DMS79 treated with DMSO at 0.1 percent for 48 hours (cell line): ENCODE measurements around the gene TMEM256.

Source experiments
- DNase-seq: peaks from one replicate; lab custom pipeline; 2025; lab: John Stamatoyannopoulos, UW

The TMEM256 gene

DNA sequence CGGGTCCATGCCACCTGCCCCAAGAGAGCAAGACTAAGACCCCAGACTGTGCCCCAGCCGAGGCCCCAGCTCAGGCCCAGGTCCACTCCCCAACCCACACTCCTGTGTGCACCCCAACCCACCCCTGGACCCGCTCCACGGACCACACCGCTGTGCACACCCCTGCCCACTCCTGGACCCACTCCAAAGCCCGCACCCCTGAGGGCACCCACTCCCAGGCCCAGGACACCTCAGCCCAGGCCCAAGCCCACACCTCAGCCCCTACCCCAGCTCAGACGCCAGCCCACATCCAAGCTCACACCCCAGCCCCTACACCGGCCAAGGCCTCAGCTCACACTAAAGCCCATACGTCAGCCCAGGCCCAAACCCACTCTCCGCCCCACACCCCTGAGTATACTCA lies 25.8 kb upstream of the TMEM256 start:
- no peak for DNase-seq

DNA sequence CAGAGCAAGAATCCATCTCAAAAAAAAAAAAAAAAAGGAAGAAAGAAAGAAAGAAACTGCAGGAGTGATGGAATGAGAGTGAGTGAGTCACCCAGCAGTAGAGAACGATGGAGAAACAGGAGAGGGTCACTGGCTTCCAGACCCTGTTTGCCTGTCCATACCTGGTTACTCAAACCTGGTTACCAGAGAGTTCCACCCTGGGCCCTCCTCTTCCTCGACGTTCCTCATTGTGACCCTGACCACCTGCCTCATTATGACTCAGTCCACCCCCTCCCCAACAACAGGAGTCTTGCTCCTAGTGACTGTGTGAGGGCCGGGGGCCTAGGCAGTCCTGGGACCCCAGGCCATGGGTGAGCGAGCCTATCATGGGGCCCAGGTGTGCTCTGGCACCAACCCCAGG lies 24.7 kb upstream of the TMEM256 start, which contains the start of gene SPEM3:
TSS of gene SPEM3 (plus strand) at position 301 of the 400 bp plus-strand sequence. CDS start at position 347, 46 bp downstream.
- DNase-seq: no peak

GRCh38 chr17:7427549-7427948 lies 23.7 kb upstream of the TMEM256 start:
- DNase-seq: no peak

DNA sequence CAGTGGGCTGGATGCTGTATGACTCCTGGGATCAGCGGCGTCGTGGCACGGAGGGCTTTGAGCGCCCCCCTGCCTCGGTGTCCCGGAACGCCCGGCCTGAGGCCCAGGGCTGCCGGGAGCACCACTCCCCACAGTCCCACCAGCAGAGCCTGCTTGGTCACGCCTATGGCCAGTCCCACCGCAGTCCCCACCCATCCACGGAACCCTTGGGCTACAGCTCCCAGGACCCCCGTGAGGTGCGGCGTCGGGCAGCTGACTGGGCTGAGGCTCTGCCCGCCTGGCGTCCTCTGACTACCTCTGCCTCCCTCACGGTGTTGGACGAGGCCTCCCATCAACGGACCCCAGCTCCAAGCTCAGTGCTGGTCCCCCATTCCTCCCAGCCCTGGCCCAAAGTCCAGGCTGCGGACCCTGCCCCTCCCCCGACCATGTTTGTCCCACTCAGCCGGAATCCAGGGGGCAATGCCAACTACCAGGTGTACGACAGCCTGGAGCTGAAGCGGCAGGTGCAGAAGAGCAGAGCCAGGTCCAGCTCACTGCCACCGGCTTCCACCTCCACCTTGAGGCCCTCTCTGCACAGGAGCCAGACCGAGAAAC lies 23.1 kb upstream of the TMEM256 start:
- no peak for DNase-seq

GRCh38 chr17:7426203-7426863 lies 22.4 kb upstream of the TMEM256 start:
- no peak for DNase-seq

DNA sequence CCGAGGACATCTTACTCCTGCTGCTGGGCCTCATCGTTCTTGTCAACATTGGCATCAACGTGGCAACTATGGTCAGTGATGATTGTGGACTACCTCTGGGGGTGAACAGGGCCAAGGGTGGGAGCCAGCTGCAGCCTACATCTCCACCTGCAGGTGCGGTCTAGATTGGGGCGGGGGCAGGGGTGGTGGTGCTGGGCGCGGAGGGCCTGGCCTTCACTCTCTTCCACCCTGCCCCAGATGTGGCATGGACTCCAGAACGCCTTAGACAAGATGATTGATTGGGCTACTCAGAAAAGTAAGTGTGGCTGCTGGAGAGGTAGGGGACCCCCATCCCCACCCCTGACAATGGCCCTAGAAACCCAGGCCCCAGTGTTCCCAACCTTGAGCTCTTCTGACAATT lies 21.9 kb upstream of the TMEM256 start:
- DNase-seq: no peak

- no peak for DNase-seq
Observed at GRCh38 chr17:7425316-7425715, 21.4 kb upstream of the TMEM256 start, which contains the start of gene SPEM2. TSS of gene SPEM2 (plus strand) at chr17:7425616. CDS start at chr17:7425689, 73 bp downstream.

GRCh38 chr17:7423679-7424078 lies 19.8 kb upstream of the TMEM256 start:
- DNase-seq: no peak

DNA sequence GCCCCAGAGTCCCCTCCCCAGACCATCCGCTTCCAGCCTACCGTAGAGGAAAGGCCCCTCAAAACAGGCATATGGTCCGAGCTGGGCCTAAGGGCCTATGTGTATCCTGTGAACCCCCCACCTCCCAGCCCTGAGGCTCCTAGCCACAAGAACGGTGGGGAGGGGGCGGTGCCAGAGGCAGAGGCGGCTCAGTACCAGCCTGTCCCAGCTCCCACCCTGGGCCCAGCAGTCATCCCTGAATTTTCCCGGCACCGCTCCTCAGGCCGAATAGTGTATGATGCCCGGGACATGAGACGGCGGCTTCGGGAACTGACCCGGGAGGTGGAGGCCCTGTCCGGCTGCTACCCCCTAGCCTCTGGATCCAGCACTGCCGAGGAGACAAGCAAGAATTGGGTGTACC lies 17.3 kb upstream of the TMEM256 start:
- no peak for DNase-seq

- no peak for DNase-seq
Observed at GRCh38 chr17:7419819-7420610, 16.1 kb upstream of the TMEM256 start, which contains the start of gene SPEM1. TSS of gene SPEM1 (plus strand) at chr17:7420324. CDS start at chr17:7420385, 61 bp downstream.

DNA sequence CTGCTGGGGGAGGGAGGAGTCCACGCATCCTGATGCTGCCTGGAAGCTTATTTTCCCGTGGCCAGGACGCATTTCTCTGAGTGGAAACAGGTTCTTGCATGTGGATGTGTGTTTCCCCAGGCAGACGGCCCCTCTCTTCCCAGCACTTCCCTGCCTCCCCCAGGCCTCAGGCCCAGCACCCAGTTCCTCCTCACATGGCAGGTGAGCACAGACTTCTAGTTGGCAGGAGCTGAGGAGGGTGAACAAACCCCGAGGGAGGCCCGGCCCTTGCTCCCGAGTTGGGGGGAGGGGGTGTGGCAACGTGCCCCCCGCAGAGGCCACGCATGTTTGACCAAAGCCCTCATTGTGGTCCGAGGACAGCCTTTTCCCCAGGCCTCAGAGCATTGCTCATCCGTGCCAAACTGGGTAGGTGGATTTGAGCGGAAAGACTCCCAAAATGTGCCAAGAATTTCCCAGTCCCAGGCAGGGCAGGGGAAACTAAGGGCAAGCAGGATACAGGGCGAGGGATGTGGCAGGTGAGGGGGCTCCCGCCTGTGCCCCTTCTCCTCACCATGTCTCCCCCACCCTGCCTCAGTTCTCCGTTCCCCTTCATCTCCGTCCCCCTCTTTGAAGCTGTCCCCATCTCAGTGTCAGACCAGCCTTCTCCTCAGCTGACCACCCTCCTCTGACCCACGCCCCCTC lies 14.7 kb upstream of the TMEM256 start:
- no peak for DNase-seq

DNA sequence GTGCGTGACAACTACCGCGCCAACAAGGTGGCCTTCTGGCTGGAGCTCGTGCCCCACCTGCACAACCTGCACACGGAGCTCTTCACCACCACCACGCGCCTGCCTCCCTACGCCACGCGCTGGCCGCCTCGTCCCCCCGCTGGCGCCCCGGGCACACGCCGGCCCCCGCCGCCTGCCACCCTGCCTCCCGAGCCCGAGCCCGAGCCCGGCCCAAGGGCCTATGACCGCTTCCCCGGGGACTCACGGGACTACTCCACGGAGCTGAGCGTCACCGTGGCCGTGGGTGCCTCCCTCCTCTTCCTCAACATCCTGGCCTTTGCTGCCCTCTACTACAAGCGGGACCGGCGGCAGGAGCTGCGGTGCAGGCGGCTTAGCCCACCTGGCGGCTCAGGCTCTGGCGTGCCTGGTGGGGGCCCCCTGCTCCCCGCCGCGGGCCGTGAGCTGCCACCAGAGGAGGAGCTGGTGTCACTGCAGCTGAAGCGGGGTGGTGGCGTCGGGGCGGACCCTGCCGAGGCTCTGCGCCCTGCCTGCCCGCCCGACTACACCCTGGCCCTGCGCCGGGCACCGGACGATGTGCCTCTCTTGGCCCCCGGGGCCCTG lies 13.3 kb upstream of the TMEM256 start:
- DNase-seq: no peak

DNA sequence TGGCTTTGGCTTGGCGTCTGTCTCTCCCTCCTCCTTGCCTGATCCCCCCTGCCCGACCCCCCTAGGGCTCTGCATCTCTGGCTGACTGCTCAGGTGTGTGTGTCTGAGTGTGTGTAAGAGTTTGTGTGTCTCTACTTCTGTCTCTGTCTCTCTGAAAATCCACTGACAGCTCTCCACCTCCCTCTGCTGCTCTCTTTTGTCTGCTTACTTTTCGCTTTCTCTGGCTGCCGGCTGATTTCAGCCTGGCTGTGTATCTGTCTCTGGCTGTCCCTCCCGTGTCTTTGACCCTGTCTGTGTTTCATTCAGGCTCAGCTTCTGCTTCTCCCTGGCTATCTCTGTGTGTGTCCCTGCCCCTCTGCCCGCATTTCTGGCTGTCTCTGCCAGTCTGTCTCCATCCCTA lies 12.4 kb upstream of the TMEM256 start:
- DNase-seq: no peak

DNA sequence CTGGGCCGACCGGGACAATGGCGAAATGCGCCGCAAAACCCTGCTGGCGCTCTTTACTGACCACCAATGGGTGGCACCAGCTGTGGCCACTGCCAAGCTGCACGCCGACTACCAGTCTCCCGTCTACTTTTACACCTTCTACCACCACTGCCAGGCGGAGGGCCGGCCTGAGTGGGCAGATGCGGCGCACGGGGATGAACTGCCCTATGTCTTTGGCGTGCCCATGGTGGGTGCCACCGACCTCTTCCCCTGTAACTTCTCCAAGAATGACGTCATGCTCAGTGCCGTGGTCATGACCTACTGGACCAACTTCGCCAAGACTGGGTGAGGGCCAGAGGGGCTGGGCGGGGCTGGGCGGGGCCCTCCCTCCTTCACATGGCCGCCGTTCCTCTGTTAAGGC lies 11.9 kb upstream of the TMEM256 start:
- no peak for DNase-seq

GRCh38 chr17:7414837-7415236 lies 10.9 kb upstream of the TMEM256 start:
- no peak for DNase-seq

DNA sequence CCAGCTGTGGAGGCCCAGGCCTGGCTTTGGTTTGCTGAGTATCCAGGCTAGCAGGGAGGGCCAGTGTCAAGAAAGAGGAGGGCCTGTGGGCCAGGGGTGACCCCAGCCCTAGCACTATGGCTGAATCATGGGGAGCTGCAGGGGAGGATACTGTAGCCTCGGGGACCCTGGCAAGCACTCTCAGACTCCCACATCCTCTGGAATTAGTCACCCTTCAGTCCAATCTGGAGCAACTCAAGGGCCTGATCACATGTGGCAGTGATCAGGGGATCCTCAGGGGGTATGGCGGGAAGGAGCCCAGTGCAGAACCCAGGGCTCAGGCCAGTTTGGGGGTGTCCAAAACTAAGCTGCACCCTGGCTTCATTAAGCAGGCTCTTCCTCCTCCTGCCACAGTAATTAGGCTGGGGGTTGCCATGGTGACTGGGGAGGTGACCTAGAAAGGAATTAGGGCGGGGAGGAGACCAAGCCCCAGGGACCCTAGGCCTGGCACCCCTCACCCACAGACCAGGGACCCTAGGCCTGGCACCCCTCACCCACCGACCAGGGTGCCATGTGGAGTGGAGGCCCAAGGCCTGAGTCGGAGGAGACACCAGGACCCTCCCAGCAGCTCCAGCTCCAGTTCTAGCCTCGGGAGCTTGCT lies 9.6 kb upstream of the TMEM256 start:
- DNase-seq: no peak

DNA sequence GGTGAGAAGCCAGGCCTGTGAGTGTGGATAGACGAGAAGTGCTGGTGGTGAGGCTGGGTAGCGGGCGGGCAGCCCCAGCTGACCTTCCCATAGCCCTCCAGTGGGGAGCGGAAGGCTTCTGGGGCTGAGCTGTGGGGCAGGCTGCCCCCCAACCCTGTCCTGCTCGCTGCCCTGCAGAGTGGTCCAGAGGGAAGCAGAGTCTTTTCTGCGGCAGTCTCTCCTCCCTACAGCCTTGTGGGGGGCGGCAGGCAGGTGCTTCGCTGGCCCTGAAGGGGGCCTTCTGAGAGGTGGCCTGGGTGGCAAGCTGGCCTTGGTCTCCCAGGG lies 7.5 kb upstream of the TMEM256 start:
- no peak for DNase-seq

- no peak for DNase-seq
Observed at GRCh38 chr17:7410634-7411426, 6.9 kb upstream of the TMEM256 start.

- no peak for DNase-seq
Observed at GRCh38 chr17:7409716-7410115, 5.8 kb upstream of the TMEM256 start.

GRCh38 chr17:7408863-7409262 lies 5.0 kb upstream of the TMEM256 start:
- no peak for DNase-seq

DNA sequence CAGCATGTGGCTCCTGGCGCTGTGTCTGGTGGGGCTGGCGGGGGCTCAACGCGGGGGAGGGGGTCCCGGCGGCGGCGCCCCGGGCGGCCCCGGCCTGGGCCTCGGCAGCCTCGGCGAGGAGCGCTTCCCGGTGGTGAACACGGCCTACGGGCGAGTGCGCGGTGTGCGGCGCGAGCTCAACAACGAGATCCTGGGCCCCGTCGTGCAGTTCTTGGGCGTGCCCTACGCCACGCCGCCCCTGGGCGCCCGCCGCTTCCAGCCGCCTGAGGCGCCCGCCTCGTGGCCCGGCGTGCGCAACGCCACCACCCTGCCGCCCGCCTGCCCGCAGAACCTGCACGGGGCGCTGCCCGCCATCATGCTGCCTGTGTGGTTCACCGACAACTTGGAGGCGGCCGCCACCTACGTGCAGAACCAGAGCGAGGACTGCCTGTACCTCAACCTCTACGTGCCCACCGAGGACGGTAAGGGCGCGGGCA lies 4.4 kb upstream of the TMEM256 start:
- DNase-seq: no peak
